Effector CD8-positive, alpha-beta T cell (primary cell): ENCODE measurements around the gene TTLL8.

Experiments
- DNase-seq: peaks from one replicate; lab custom pipeline; 2025; lab: John Stamatoyannopoulos, UW

TTLL8 gene

DNA sequence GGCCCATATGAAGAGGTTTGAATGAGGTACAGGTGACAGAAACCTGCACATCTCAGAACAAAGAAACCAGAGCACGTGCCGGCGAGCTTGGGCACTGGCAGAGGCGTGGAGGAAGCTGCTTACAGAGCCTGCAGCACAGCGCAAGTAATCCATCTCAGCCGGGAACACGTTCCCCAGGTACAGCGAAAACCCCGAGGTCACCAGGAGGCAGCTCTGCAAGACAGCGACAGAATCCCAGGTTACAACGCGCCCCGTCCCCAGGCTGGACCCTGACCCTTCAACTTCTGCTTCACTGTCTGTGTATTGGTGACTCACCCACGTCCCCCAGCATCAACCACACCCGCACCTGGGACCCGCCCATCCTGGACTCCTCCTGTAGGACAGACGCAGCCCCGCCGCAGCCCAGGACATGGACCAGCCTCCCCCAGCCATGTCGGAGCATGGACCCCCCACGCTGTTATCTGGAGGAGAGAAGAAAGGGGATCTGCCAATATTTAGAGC is 24.9 kb upstream of the TTLL8 start:
- DNase-seq = no peak

DNA sequence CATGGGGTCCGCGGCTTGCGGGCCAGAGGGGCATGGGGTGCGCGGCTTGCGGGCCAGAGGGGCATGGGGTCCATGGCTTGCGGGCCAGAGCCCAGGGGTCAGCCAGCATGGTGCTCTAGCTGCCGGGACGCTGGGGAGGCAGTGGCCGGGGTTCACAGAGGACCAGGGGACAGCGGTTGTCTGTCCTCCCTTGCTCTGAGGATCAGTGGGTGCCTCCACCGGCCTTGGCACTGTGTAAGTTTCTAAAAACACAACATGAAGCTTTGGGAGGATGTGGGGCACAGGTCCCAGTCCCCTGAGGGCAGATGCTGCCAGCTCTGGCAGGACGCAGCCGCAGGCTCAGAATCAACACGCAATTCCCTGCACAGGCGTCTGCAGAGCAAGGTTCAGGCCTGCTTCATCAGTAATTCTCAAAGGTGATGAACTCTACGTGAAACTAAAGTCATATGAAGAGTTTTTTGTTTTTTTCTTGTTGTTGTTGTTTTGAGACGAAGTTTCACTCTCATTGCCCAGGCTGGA is 24.2 kb upstream of the TTLL8 start:
- no peak for DNase-seq

DNA sequence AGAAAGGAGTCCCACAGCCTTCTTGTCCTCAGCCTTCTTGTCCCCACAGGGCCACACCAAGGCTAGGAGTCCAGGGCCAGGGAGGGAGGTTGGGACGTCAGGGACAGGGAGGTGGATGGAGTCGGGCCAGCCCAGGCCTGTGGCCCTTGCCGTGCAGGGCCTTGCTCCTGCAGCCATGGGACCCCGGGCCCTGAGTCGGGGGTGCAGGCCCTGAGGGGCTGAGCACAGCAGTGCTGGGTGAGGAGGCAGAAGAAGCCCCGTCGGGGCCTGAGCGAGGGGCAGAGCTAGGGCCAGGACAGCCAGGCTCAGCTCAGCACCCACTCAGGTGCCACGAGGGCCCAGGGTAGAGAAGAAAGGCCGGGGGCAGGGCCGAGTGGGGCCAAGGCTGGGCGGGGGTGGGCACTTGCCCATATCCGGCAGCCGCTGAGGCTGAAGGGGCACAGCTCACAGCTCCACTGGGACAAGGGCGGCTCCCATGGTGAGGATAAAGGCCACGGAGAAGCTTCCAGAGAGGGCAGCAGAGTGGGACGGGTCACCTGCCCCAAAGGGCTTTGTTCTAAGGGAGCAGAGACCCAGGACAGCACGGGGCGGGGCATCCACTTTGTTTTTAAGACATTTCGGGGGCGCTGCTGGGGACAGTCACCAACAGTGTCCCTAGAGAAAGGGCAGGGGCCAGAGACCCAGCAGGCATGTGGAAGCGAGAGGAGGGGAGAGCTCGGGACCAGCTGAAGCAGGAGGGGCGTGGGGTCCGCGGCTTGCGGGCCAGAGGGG is 23.5 kb upstream of the TTLL8 start:
- DNase-seq = no peak

DNA sequence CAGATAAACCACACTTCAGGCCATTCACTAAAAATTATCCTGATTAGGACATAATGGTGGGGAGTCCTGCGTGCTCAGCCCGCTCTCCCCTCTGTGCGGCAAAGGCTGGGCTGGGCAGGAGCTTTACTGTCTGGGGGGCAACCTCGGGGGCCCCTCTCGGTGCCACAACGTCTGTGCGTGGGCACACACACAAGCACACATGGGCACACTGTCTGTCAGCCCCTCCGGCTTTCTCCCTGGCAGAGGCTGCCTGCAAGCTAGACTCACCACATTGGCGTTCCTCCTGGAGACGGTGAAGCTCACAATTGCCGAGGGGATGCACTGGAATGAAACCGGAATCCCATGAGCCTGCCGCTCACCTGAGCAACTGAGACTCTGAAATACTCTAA is 22.0 kb upstream of the TTLL8 start:
- no peak for DNase-seq

DNA sequence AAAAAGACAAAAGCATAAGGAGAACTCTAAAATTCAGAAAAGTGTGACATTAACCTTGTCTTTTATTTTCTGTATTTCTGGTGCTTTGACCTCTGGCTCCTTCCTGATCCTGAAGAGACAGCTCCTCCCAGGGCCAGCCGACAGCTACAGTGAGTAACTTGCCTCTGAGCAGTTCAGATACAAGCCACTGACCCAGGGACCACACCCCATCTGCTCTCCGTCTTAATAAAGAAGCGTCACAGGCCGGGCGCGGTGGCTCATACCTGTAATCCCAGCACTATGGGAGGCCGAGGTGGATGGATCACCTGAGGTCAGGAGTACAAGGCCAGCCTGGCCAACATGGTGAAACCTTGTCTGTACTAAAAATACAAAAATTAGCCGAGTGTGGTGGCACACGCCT is 20.7 kb upstream of the TTLL8 start:
- no peak for DNase-seq

DNA sequence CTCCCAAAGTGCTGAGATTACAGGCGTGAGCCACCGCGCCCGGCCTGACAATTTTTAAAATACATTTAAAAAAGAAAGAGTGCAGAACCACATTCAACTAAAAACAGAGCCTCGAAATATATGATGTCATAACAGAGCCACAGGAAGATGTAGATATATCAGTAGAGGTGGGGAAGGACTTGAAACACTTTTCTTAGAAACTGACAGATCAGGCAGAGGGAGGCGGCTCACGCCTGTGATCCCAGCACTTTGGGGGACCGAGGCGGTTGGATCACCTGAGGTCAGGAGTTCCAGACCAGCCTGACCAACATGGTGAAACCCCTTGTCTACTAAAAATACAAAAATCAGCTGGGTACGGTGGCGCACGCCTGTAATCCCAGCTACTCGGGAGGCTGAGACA is 20.1 kb upstream of the TTLL8 start:
- no peak for DNase-seq

DNA sequence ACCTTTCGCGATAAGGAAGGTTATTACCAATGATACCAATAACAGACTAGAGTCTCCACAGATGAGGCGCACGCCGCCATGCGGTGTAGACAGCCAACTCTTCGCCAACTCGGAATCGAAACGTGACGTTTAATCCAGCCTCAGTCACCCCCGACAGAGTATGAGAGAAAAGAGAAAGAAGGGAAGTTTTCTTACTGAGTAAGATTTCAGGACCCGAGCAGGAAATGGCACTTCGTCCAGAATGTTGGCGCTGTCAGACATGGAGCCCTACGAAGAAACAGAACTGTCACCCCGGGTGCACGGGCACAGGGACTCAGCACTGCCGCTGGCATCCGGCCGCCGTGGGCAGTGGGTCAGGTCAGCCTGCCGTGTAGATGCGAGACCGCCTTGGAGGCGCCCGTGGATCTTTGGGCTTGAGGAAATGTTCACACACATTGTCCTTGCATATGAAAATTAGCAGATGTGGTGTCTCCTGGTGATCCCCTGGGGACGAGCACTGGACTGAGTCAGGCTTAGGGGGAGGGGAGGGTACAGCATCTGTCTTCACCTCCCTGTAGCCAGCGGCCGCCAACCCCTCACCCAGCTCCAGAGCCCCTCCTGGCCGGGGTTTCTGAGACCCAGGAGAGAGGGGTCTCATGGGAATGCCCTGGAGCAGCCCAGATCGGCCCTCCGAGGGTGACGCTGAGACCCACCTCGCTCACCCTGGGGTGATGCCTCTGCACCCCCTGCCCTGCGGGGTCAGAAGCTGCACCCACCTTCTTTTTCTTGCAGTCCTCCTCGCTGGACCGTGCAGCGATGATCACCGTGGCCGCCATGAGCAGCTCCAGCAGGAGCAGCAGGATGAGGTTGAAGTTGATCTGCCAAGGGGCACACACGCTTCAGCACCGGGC is 18.8 kb upstream of the TTLL8 start:
- no peak for DNase-seq

DNA sequence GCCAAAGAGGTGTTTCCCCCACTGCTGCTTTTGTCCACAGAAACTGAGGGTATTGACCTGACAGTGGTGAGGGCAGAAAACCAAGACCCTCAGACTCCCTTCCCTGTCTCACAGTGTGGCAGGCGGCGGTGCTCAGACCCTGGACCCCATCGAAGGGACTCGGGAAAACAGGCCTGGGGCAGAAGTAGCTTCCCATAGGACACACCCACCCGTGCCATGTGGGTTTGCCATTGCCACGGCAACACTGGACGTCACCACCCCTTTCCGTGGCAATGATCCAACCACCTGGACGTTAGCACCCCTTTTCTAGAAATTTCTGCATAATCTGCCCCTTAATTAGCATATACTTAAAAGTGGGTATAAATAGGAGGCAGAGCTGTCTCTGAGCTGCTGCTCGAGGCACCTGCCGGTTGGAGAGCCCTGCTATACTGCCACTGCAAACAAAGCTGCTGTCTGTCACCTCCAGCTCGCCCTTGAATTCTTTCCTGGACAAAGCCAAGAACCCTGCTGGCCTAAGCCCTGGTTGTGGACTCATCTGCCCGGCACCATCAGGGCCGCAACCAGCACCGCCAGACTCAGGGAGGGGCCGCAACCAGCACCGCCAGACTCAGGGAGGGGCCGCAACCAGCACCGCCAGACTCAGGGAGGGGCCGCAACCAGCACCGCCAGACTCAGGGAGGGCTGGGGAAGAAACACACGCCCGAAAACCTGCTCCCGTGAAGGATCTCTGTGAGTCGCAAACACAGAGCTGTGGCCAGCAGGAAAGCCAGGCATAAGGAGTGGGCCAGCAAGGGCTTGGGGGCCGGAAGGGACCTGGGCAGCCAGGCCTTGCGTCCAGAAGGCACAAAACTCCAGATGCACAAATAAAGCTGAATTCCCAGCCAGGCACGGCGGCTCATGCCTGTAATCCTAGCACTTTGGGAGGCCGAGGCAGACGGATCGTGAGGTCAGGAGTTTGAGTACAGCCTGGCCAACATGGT is 16.7 kb upstream of the TTLL8 start:
- no peak for DNase-seq

DNA sequence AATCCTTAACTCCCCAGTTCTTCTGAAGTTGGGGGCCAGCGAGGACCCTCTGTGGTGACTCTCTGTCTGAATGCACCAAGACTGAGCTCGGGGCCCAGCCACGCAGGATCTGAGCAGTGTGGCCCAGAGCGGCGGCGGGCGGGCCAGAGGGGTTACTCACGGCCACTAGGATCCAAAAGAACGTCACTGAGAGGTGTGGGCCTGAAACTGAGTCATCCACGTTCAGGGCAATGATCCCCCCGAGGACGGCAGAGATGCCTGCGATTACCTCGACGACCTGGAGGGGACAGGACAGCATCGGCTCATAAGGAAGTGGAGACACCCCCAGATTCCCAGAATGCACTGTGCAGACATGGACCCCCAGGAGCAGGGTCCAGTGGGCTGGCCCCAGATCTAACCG is 16.0 kb upstream of the TTLL8 start:
- DNase-seq = no peak

DNA sequence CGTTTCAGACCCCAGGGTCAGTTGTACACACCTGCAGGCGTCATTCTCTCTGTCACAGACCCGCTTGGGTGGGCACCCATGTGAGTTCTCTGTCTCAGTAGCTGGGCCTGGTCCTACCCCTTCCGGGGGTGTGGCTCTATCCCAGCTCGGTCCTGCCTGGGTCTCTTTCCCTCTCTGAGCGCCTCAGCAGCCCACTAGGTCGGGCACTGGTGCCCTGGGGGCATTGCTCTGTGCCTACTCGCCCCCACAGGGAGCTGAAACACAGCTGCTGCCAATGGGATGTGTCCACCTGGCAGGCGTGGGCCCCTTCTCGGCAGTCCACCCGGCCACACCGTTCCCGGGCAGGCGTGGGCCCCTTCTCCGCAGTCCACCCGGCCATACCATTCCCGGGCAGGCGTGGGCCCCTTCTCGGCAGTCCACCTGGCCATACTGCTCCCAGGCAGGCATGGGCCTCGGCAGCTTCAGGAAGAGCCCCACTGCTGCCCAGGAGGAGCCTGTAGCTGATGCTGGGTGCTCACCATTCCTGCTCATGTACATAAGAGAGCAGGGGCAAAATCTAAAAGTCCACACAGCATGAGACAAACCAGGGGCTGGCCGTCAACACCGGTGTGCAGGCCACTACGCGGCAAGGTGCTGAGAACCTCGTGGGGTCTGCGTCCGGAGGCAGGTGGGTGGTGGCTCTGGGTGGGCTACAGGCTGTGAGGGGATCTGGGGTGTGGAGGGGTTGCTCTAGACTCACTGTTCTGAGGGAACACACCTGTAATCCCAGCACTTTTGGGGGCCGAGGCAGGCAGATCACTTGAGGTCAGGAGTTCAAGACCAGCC is 14.8 kb upstream of the TTLL8 start:
- DNase-seq = no peak

DNA sequence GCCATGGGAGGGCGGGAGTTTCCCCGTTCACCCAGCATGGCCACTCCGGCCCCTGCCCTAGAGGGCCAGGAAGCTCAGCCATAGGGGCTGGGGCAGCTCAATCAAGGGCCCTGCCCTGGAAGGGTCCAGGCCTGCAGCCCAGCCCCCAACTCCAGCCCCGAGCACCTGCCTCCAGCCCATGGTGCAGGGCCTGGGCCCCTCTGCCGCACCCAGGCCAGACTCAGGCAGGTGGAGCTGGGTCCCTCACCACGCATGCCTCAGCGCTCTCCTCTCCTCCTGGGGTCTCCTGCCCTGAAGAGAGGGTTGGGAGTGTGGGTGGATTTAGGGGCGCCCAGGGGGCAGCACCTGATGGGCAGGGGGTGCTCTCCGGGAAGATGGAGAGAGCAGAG is 14.1 kb upstream of the TTLL8 start:
- no peak for DNase-seq

DNA sequence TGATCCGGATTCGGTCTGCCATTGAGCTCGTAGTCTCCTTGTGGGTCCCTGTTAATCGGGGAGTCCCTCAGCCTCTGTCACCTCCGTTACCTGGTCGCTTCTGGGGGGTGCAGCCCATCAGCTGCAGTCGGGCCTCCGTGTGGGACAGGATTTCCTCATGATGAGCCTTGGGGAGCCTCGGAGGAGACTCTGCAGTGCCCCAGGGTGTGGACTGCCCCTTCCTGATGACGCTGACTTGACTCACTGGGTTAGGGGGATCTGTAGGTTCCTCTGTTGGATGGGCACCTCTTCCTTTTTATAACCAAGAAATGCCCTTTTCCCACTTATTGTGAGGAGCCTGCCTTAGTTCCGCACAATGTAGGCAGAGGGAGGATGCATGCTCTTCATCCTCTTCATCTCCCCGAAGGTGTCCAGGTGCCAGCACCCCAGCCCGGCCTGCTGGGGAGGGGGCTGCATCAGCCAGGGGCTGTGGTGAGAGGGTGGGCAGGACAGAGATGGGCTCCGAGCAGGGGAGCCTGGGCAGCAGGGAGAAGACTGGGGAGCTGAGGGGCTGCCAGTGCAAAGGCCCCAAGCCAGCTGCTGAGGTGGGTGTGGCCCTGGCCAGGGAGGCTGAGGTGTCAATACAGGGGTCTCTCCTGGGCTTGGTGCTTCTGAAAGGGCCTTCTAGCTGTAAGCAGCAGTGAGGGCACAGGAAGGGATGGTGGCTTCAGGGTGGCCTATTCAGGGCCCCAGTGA is 13.5 kb upstream of the TTLL8 start:
- no peak for DNase-seq

DNA sequence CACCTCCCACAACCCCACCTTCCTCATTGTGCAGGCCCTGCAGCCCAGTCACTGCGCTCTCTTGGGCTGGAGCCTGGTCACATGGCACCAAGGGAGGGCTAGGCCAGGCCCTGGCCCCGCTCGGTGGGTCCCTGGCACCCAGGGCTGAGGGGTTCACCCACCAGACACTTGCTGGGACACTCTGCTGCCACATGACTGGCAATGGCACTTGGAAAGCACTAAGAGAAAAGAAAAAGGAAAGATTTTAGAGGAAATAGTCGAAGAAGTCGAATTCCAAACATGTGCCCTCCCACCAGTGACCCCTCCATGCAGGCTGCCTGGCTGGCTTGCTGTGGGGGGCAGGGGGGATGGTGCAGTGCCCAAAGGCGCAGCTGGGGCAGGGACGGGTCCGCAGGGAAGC is 12.3 kb upstream of the TTLL8 start:
- no peak for DNase-seq

DNA sequence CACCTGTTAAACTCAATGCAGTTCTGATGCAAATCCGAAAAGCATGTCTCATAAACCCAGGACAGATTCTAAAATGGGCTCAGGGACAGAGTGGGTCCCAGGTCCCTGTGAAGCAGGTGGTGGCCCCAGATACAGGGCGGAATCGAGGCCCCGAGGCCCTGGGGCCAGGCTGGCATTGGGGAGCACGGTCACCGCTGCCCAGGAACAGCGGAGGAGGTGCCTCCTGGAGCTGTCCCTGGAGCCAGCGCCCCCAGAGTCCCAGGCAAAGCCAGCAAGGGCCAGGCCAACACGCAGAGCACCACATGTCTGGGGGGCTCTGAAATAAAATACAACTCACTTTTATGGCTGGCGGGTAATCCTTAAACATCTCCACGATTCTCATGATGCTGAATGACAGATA is 10.0 kb upstream of the TTLL8 start:
- DNase-seq = no peak

DNA sequence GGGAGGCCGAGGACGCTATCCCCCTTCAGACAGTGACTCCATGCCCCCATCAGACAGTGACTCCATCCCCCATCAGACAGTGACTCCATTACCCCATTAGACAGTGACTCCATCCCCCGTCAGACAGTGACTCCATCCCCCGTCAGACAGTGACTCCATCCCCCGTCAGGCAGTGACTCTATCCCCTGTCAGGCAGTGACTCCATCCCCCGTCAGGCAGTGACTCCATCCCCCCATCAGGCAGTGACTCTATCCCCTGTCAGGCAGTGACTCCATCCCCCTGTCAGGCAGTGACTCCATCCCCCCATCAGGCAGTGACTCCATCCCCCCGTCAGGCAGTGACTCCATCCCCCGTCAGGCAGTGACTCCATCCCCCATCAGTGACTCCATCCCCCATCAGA is 9.1 kb upstream of the TTLL8 start:
- DNase-seq = no peak

DNA sequence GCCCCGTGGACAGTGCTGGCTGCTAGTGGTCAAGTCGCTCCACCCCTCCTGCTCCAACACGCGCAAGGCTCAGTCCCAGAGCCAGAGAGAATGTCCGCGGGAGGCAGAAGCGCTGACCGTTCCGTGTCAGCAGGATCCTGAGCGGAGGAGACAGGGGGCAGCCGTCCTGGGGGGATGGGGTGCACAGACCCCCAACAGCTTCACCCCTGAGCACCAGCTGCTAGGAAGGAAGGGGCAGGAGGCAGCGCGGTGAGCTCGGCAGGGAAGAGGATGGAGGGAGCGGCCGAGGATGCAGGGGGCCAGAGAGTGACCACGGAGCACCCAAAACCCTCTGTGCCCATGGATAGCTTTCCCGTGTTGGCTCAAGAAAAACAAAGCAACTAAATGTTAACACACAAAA is 6.4 kb upstream of the TTLL8 start:
- DNase-seq = no peak

DNA sequence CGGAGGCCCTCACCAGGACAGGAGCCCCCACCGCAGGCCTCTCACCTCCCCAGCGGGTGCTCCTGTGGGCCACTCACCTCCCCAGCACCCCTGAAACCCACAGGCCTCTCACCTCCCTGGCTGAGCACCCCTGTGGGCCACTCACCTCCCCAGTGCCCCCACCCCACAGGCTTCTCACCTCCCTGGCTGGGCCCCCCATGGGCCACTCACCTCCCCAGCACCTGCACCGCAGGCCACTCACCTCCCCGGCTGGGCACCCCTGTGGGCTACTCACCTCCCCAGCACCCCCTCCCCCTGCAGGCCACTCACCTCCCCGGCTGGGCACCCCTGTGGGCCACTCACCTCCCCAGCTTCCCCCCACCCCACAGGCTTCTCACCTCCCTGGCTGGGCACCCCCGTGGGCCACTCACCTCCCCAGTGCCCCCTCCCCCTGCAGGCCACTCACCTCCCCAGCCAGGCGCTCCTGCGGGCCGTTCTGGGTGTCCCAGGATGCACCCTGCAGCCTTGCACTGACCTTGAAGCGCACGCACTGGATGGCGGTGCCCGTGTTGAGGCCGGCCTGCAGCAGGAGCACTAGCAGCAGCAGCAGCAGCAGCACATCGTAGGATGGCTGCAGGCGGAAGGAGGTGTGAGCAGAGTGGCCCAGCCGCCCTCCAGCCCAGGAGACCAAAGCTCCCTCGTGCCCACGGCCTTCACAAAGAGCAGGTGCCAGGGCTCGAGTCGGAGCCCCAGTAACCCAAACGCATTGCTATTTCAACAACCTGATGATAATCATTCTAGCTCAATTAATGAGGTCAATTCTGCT is 5.7 kb upstream of the TTLL8 start:
- no peak for DNase-seq

DNA sequence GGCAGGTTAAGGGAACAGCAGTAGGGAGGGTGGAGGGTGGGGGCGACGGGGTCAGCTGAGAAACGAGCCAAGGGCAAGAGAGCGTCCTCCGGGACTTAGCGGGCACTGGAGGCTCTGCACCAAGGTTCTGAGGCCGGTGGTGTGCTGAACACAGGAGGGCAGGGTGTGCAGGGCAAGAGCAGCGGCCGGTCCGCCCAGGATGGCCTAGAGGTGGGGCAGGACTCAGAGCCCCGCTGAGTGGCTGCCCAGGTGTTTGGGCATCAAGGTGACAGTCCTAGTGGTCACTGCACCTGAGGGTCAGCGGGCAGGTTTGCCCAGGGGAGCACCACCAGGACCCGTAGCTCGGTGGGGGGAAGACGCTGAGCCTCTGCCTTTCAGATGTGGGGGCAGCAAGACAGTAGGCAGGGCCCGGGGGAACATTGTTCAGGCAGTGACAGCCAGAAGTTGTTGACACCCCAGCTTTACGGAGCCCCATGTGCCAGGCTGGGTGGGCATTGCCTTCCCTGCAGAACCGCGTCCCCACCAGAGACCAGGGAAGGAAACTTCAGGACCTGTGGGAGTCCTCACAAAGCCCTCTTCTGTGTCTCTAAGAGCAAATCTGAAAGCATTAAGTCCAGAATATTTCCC is 4.5 kb upstream of the TTLL8 start:
- no peak for DNase-seq

DNA sequence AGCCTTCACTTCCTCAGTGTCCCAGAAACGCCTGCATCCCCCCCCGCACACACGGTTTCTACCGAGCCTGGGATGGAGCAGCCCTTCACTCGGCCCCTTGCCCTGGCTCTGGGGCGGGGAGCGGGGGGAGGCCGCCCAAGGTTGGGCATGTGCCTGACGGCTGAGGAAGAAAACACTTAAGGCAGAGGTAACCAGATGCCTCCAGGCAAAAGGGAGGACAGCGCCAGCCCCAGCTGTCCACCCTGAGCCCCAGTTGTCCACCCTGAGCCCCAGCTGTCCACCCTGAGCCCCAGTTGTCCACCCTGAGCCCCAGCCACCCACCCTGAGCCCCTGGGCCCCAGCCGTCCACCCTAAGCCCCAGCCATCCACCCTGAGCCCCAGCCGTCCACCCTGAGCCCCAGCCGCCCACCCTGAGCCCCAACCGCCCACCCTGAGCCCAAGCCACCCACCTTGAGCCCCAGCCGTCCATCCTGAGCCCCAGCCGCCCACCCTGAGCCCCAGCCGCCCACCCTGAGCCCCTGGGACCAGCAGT is 3.8 kb upstream of the TTLL8 start:
- DNase-seq = no peak
